Neuron (in vitro differentiated cells): ENCODE data around the gene MVB12B.

ENCODE experiments used
- H2AFZ ChIP-seq: one replicate; pipeline ENCODE4 v1.6.1; 2013; ENCODE audit warnings: low read depth, mild to moderate bottlenecking, inconsistent platforms, low read length, moderate library complexity
- H3K27me3 ChIP-seq: one replicate; pipeline ENCODE4 v1.6.1; 2013; ENCODE audit warnings: low read length; ENCODE audit not compliant: insufficient read depth
- H3K36me3 ChIP-seq: one replicate; pipeline ENCODE4 v1.6.1; 2013; ENCODE audit warnings: low read length; ENCODE audit not compliant: insufficient read depth
- H3K4me1 ChIP-seq: one replicate; pipeline ENCODE4 v1.6.1; 2013; ENCODE audit warnings: low read length; ENCODE audit not compliant: insufficient read depth
- H3K4me3 ChIP-seq: 2 replicates; pipeline ENCODE4 v1.5.1; 2013; ENCODE audit warnings: mild to moderate bottlenecking, low read length, moderate library complexity
- H3K9me3 ChIP-seq: one replicate; pipeline ENCODE4 v1.6.1; 2013; ENCODE audit warnings: low read length

The MVB12B gene

DNA sequence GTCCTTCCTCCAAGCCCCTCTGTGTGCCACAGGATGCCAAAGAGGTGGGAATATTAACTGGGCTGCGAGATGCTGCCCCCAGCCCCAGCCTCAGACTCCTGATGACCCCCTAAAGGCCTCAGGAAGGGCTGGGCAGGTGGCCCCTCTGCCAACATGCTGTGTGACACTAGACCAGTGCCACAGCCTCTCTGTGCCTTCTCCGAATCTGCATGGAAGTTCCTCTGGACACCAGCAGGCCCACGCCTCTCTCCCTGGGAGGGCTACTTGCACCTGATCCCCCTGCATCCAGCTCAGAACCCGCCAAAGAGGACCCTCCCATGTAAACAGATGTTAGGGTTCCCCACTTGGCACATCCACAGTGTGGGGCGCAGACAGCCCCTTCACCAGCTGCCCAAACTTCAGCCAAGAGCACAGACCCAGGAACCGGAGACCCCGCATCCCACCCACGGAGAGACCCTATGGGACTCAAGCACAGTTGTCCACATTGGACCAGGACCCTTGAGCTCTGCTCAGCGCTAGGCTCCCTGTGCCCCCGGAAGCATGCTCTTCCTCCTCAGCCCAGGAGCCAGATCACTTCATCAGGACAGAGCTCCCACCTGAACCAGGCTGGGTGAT, 195.5 kb downstream of the MVB12B start:
- no peaks in the 10 kb centered on the region for H3K9me3 ChIP-seq
- H3K4me1 ChIP-seq = peaks cover 65% of the 10 kb centered on the region
- H2AFZ ChIP-seq = no peak overlapping the region
- H3K4me3 ChIP-seq = peak overlapping the region; percentile 14
- no peaks in the 10 kb centered on the region for H3K36me3 ChIP-seq
- H3K27me3 ChIP-seq = no peaks in the 10 kb centered on the region

DNA sequence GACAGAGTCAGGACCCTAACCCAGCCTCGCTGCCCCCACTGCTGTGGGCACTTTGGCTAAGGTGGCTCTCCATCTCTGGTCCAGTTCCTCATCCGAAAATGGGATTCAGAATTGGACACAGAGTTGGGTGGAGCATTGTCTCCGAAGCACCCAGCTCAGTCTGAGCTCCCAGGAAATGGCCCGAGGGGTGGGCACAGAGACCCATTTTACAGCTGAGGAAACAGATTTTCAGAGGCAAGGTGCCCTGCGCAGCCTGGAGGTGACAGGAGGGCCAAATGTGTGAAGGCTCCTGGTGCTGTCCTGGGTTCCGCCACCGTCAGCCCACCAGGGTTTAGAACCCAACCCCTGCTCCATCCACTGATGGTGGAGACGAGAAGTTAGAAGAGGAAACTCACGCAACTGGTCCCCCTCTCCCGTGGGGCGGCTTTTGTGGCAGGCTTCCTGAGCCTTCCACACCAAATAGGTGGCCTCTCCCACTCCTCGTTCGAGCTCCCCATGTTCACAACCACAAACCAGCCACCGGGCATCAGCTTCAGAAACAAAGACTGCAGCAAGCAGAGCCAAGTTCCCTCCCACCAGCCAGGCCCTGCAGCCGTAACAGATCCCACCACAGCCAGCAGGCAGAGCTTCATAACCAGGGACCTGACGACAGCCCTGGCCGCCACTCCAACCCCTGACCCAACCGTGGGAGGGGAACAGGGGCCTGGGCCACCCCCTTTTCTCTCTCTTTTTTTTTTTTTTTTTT, 196.2 kb downstream of the MVB12B start:
- Histone ChIP-seq H3K9me3 (no peaks in the 10 kb centered on the region), H3K36me3 (no peaks in the 10 kb centered on the region), H3K4me3 (no peak overlapping the region), H3K27me3 (no peaks in the 10 kb centered on the region), H2AFZ (no peak overlapping the region), H3K4me1 (peaks cover 65% of the 10 kb centered on the region)

DNA sequence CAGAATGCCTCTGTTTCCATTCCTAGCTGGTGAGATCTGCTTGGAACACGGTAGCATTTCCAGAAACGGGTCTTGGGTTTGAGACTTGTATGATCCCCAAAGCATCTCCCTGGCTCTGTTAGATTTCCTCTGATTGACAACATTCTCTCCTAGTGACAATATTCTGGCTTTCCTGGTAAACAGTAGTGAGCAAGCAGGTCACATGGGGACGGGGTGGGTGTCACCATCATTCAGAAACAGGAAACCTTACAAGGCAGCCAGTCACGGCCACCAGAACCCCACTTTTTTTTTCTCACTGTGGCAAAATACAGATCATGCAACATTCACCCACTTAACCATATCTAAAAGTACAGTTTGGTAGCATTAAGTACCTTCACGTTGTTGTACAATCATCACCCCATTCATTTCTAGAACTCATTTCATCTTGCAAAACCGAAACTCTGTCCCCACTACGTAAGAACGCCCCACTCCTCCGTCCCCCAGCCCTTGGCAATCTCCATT, 197.0 kb downstream of the MVB12B start:
- Histone ChIP-seq H3K9me3 (no peaks in the 10 kb centered on the region), H3K4me1 (peaks cover 65% of the 10 kb centered on the region), H3K4me3 (no peak overlapping the region), H3K27me3 (no peaks in the 10 kb centered on the region), H2AFZ (no peak overlapping the region), H3K36me3 (no peaks in the 10 kb centered on the region)

DNA sequence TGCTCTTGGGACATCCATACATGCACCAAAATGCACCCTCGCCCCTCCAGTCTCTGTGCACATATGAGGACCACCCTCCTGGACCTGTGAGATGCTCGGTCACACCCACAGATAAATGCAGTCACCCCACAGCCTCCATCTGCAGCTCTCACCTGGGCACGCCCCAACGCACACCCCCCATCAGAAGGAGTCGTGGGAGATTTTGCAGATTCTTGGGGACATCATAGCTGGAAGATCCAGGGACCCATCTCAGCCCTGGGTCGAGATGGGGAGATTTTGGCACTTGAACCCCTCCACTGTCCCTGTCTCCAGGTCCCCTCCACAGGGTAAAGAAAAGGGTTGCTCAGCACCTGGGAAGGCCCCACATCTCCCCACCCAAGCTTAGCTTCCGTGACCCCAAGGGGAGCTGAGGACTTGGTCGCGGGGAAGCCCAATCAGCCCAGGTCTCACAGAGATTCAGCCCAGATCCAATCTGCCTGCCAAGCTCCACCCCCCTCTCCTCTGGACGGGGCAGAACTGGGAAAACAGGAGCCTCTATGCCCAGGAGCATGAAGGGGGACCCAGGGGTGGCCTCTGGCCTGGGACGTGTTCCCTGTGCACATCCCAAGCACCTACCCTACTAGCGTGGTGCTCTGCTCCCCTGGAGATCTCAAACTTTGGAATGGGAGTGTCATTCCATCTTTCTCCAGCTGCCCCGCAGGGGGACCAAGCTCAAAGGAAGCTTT, 197.9 kb downstream of the MVB12B start:
- Histone ChIP-seq H3K36me3 (no peaks in the 10 kb centered on the region), H3K27me3 (no peaks in the 10 kb centered on the region), H2AFZ (no peak overlapping the region), H3K9me3 (no peaks in the 10 kb centered on the region), H3K4me1 (peaks cover 65% of the 10 kb centered on the region), H3K4me3 (no peak overlapping the region)

DNA sequence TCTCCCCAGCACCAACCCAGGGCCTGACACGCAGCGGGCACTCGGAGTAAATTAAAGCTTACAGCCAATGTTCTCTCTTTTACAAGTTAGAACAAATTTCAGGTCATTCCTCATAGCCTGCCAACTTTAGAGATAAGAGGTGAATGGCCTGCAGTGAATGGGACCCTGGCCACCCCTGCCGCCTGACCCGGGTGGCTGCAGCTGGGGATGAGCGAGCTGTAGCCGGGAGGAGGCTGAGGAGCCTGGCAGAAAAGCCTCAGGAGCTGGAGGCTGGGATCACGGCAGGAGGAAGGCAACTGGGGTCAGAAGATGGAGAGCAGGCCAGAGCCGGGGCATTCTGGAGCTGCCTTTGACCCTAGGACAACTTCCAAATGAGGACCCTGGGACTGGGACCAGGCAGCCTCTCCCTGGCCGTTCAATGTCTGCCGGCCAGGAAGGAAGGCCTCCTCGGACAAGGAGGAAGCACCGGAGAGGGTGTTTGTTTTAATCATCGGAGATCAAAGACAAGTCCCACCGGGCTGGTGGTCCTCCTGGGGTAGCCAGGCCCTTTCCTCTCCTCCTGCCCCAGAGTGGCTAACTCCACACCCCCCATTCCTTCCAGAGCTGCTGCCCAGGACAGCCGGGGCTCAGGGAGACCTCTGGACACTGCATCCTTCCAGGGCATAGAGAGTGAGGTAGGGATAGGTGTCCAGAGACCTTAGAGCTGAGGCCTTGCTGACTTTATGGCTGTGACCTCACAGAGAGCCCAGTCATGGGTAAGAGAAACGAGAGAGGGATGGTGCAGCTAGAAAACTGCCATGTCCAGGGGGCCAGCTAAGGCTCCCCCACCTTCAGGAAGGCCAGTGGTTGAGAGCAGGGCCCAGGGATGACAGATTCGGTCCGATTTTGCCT, 199.8 kb downstream of the MVB12B start:
- H3K4me1 ChIP-seq = peaks cover 54% of the 10 kb centered on the region
- peaks cover 3% of the 10 kb centered on the region for H3K27me3 ChIP-seq
- no peak overlapping the region for H2AFZ ChIP-seq
- no peaks in the 10 kb centered on the region for H3K36me3 ChIP-seq
- H3K4me3 ChIP-seq = no peak overlapping the region
- H3K9me3 ChIP-seq = no peaks in the 10 kb centered on the region

DNA sequence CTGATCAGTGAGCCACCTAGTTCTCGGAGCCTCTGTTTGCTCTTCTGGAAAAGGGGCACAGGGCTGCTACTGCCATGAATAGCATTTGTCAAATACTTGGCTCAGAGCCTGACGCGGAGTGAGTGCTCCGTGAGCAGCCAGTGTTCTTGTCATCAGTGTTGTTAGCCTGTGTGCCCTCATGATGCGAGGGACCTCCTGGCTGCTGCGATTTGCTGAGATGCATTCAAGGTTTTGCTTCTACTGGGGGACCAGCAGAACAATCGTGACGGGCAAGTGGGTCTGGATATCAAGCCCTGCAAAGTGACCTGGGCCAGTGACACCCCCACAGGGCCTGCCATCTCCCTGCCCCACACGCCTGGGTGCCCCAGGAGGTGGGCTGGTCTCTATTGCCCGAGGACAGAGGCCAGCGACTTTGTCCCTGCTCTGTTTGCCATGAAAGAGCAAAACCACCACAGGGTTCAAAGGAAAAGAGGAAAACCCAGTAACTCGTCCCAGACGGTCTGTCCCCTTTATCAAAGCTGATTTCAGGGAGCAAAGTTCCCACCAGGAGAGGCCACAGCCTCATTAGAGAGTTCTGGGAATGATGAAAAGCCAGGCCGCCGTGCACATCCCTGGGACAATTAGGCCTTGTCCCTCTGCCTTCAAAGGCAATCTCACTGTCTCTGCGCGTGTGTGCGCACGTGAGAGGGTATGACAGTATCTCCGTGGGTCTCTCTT, 200.6 kb downstream of the MVB12B start:
- H3K27me3 ChIP-seq = peaks cover 5% of the 10 kb centered on the region
- no peaks in the 10 kb centered on the region for H3K9me3 ChIP-seq
- peaks cover 46% of the 10 kb centered on the region for H3K4me1 ChIP-seq
- no peaks in the 10 kb centered on the region for H3K36me3 ChIP-seq
- no peak overlapping the region for H2AFZ ChIP-seq
- H3K4me3 ChIP-seq = no peak overlapping the region

DNA sequence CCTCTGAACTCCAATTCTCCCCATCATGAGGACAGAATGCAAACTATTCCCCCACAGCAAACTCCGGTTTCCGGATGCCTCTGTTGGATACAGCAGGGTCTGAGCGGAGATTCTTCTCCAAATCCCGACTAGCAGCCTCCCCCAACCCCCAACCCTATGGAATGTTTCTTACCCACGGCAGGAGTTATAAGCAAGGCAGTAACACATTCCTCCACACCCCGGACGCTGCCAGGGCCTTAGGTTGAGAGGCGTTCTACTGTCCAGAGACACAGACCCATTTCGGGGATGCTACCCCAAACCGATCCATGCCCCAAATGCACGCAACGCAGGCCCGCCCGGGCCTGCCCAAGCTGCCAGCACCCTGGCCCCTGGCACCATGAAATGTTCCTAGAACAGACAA, 201.5 kb downstream of the MVB12B start:
- Histone ChIP-seq H3K27me3 (peaks cover 5% of the 10 kb centered on the region), H3K36me3 (no peaks in the 10 kb centered on the region), H3K4me3 (no peak overlapping the region), H3K4me1 (peaks cover 41% of the 10 kb centered on the region), H3K9me3 (no peaks in the 10 kb centered on the region), H2AFZ (no peak overlapping the region)

DNA sequence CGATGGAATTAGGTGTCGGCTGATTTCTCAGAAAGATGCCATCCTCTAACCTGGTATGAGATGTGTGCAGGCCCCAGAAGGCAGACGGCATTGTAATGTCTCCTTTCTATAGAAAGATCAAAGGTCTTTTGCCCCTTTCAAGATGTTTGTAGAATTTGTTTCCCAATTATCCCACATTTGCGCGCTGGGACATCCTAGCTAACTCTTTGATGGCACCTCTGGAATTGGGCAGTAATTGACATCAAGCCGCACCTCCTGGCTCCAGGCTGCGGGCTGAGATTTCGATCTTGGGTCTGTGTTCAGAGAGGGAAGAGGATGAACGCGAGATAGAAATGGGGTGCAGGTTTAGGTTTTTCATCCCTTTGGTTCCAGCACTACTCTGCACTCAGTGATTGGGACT, 202.3 kb downstream of the MVB12B start:
- H3K9me3 ChIP-seq = no peaks in the 10 kb centered on the region
- H3K4me3 ChIP-seq = no peak overlapping the region
- H3K4me1 ChIP-seq = peaks cover 35% of the 10 kb centered on the region
- no peak overlapping the region for H2AFZ ChIP-seq
- H3K36me3 ChIP-seq = no peaks in the 10 kb centered on the region
- peaks cover 10% of the 10 kb centered on the region for H3K27me3 ChIP-seq

DNA sequence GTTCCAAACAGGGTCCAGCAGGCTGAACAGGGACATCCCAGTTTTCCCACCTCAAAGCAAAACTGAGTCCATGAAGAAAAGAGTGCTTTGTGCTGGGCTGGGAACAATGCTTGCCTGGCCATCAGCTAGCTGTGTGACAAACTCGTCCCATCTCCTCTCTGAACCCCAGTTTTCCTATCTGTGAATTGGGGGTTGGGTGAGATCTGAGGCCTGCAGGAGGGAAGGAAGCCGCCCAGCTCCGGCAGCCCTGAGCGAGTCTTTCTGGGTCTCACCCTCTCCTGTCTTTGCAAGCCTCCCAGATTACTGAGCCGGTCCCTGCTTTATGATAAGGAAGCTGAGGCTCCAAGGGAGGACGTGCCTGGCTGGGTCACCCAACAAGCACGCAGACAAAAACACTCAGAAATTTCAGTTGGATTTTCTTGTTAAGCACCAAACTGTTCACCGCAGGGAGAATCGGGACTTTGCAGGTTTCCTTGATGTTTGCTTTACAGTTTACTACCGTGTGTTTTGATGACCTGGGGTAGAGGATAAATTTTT, 204.5 kb downstream of the MVB12B start:
- Histone ChIP-seq H3K27me3 (peaks cover 18% of the 10 kb centered on the region), H3K4me1 (peaks cover 35% of the 10 kb centered on the region), H3K9me3 (no peaks in the 10 kb centered on the region), H2AFZ (no peak overlapping the region), H3K36me3 (no peaks in the 10 kb centered on the region), H3K4me3 (no peak overlapping the region)

DNA sequence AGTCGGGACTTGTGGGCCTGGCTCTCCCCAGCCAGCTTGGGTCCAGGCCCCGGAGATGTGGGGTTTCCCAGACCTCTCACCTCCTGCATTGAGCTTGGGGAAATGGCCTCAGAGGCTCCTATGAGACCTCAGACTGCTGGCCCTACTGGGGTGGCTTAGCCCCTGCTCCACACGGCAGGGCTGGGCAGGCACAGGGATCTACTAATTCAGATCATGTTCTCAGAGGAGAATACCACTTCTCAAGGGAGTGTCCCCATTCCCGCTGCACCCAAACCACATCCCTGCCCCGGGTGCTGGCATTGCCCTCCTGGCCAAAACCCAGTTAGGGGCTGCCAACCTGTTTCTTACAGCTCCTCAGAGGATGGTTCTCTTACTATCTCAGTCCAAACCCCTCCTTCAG, 205.0 kb downstream of the MVB12B start:
- no peaks in the 10 kb centered on the region for H3K36me3 ChIP-seq
- H3K4me3 ChIP-seq = no peak overlapping the region
- H3K9me3 ChIP-seq = no peaks in the 10 kb centered on the region
- H3K4me1 ChIP-seq = peaks cover 35% of the 10 kb centered on the region
- peaks cover 21% of the 10 kb centered on the region for H3K27me3 ChIP-seq
- no peak overlapping the region for H2AFZ ChIP-seq

DNA sequence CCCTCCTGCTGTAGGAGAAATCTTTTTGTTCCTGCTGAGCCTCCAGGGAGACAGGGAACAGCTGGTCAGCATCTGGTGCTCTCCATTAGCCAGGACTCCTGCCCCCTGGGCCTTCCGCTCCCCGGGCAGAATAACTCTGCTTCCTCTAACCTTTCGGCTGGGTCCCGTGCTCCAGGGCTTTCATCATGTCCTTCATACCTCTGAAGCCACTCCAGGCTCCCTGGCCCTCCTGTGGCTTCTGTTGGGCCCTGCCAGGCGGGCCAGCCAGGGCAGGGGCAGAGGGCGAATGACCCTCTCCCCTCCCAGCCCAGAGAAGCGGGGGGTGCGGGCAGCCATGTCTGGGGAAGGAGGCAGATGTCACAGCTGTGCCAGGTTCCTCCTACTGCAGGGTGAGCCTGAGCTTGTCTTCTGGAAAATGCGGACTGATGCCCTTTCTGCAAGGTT, 205.4 kb downstream of the MVB12B start:
- Histone ChIP-seq H3K36me3 (no peaks in the 10 kb centered on the region), H3K4me3 (no peak overlapping the region), H3K27me3 (peaks cover 23% of the 10 kb centered on the region), H3K9me3 (no peaks in the 10 kb centered on the region), H3K4me1 (peaks cover 33% of the 10 kb centered on the region), H2AFZ (no peak overlapping the region)

DNA sequence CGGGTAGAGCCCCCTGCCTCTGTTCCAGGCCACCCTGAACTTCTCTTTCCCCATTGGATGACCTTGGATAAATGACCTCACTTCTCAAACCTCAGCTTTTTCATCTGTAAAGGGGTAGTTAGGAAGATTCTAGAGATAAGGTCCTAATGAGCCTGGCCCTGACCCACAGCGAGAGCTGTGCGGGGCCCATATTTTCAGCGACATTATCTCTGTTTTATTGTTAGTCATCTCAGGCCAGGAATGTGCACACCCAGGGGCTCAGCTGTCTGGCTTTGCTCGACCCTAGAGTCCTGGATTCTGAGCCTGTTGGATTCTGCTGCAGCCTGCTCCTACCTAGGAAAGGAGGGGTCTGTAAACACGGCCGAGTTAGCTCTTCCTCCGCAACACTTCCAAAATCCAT, 205.9 kb downstream of the MVB12B start:
- Histone ChIP-seq H3K4me3 (no peak overlapping the region), H3K4me1 (peaks cover 29% of the 10 kb centered on the region), H3K27me3 (peaks cover 23% of the 10 kb centered on the region), H2AFZ (no peak overlapping the region), H3K9me3 (no peaks in the 10 kb centered on the region), H3K36me3 (no peaks in the 10 kb centered on the region)
